HFFc6 (cell line): ENCODE data around the gene RASEF. TPM values are rescaled to one million over a fixed set of nuclear protein-coding genes. Genes with fewer than 3 reads are reported as not detected.

Experiments
- DNase-seq: peaks from one replicate; pipeline ENCODE4 v3.0.0-alpha.2; 2018
- H3K27ac Mint-ChIP-seq: 2 replicates; pipeline ENCODE4 v1.8.0; 2020; ENCODE audit warnings: mild to moderate bottlenecking, mixed read lengths
- H3K27me3 Mint-ChIP-seq: 2 replicates; pipeline ENCODE4 v1.8.0; 2021; ENCODE audit warnings: mild to moderate bottlenecking, moderate library complexity, mixed read lengths; ENCODE audit not compliant: insufficient read depth
- H3K36me3 Mint-ChIP-seq: 2 replicates; pipeline ENCODE4 v1.8.0; 2021; ENCODE audit warnings: low read depth, mixed read lengths
- H3K4me1 Mint-ChIP-seq: 2 replicates; pipeline ENCODE4 v1.8.0; 2020; ENCODE audit warnings: low read depth, mixed read lengths
- H3K4me3 Mint-ChIP-seq: 2 replicates; pipeline ENCODE4 v1.8.0; 2020; ENCODE audit warnings: mild to moderate bottlenecking, moderate library complexity, mixed read lengths
- H3K9me3 Mint-ChIP-seq: 2 replicates; pipeline ENCODE4 v1.8.0; 2020; ENCODE audit warnings: mild to moderate bottlenecking, mixed read lengths
- CTCF ChIP-seq: fragments of 200-600 bp; sonication (generic); IDR thresholded peaks from 2 replicates; pipeline ENCODE4 v1.5.0; 2021; ENCODE audit warnings: antibody characterized with exemption, mild to moderate bottlenecking
- total RNA-seq, 6 experiments: library from RNA; stranded (reverse); fragmentation: NEBNext Ultra II Directional; extraction: Animal tissue kit (Norgen Biotek cat#: 25700); gene quantifications; 2 replicates in 1 of 6; 3 replicates in 5 of 6; pipeline ENCODE4 v1.2.3, GENCODE V29; 2021

RASEF gene
- total RNA-seq, 6 experiments from 2014 or later = 0.05 to 0.10 (median 0.08) TPM; not detected in 3

DNA sequence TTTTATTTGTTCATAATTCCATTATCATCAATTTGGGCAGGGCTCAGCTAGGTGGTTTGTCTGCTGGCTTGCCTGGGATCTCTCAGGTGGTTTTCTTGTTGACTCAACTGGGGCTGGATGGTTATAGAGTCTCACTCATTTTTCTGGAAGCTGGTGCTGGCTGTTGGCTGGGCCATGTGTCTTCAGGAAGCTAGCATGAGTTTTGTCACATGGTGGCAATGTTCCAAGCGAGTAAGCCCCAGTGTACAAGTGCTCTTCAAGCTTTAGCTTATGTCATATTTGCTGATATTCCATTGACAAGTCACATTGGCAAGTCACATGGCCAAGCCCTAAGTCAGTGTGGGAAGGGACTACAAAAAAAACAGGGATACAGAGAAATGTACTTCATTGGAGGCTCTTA lies 2.3 kb upstream of the RASEF start:
- no peak for TF ChIP-seq CTCF
- no peaks in the 10 kb centered on the region for H3K9me3 Mint-ChIP-seq
- H3K4me3 Mint-ChIP-seq = no peak overlapping the region
- DNase-seq = no peak
- H3K4me1 Mint-ChIP-seq = peaks cover 52% of the 10 kb centered on the region
- peaks cover 15% of the 10 kb centered on the region for H3K27me3 Mint-ChIP-seq
- no peak overlapping the region for H3K27ac Mint-ChIP-seq
- H3K36me3 Mint-ChIP-seq = no peaks in the 10 kb centered on the region

DNA sequence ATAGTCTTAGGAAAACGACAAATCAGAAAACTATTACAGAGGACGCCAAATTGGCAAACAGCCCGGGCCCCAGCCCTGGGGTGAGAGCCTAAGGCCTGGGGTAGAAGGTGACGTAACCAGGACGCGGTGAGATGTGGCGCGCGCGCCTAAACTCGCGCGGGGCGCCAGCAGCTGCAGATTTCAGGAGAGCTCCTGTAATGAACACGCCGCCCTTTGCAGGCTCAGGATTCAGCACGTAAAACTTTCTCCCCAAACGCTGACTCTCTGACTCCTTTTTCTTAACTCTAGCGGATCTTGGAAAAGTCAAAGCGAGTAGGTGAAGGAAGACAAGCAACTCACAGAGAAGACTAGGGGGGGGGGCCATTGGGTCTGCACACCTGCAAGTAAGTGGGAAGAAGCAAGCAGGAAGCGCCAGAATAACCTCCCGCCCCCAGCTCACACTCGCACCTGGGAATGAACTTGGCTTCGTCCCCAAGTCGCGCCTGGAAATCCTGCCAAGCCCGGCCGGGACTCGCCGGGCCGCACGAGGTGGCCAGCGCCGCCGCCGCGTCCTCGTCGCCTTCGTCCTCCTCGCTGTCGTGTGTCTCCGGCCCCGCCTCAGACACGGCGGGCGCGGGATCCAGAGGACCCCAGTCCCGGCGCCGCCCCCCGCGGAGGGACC lies 822 bp downstream of the RASEF start:
- H3K27me3 Mint-ChIP-seq = peaks cover 20% of the 10 kb centered on the region
- H3K36me3 Mint-ChIP-seq = no peaks in the 10 kb centered on the region
- peak overlapping the region; percentile 83 for H3K4me3 Mint-ChIP-seq
- H3K27ac Mint-ChIP-seq = no peak overlapping the region
- no peak for DNase-seq
- no peak for TF ChIP-seq CTCF
- no peaks in the 10 kb centered on the region for H3K9me3 Mint-ChIP-seq
- H3K4me1 Mint-ChIP-seq = peaks cover 36% of the 10 kb centered on the region

DNA sequence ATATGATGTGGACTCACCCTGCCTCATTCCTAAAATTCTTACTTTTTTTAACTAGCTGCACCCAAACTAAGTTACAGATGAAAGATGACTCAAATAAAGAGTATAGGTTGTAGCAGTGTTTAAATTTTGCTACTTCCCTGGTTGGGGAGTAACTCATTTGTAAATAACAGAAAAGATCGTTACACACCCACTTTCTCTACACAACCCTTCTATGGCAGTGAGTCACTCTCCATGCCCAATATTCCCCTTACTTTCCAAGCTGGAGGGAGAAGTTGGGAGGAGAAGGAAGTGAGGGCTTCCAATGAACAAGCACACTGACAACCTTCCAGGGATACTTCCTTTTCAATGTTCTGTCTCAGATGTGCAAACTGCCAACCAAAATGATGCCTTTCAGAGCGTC lies 1.9 kb downstream of the RASEF start:
- Mint-ChIP-seq H3K4me3 (peak overlapping the region; percentile 83), H3K4me1 (peaks cover 25% of the 10 kb centered on the region), H3K27me3 (peaks cover 20% of the 10 kb centered on the region), H3K9me3 (no peaks in the 10 kb centered on the region), H3K36me3 (no peaks in the 10 kb centered on the region), H3K27ac (no peak overlapping the region)
- no peak for DNase-seq
- TF ChIP-seq CTCF = no peak

DNA sequence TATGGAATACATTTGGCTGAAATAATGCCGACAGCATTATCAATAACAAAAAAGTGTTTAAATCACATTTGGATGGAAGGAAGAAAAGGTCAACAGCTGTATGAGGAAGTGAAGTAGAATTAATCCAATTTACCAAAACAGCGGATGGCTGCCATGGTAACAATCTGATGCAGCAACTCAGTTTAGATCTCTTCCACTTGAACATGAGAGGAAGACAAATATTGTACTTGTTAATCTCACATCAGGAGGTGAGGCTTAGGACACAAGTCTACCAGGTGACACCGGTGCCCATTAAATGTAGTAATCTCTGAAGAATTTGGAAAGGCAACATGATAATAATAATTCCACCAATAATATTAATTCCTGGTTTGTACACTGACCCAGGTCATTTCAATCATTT lies 2.4 kb downstream of the RASEF start:
- no peak for TF ChIP-seq CTCF
- Mint-ChIP-seq H3K27me3 (peaks cover 20% of the 10 kb centered on the region), H3K4me1 (peaks cover 20% of the 10 kb centered on the region), H3K36me3 (no peaks in the 10 kb centered on the region), H3K4me3 (no peak overlapping the region), H3K27ac (no peak overlapping the region), H3K9me3 (no peaks in the 10 kb centered on the region)
- DNase-seq = no peak

GRCh38 chr9:83059417-83059816 lies 3.5 kb downstream of the RASEF start:
- Mint-ChIP-seq H3K4me3 (no peak overlapping the region), H3K27me3 (peaks cover 20% of the 10 kb centered on the region), H3K4me1 (peaks cover 20% of the 10 kb centered on the region), H3K27ac (no peak overlapping the region), H3K9me3 (no peaks in the 10 kb centered on the region), H3K36me3 (no peaks in the 10 kb centered on the region)
- TF ChIP-seq CTCF = no peak
- no peak for DNase-seq
